SK-N-MC (cell line): ENCODE data around the gene SLC15A1.

Experiments
- EZH2 ChIP-seq: fragments of 200-600 bp; sonication (generic); IDR thresholded peaks from one replicate; pipeline ENCODE4 v1.6.1; 2017; ENCODE audit warnings: antibody characterized with exemption
- FOXP2 ChIP-seq: optimal IDR thresholded peaks from 2 replicates; pipeline ENCODE3; 2011; ENCODE audit warnings: mild to moderate bottlenecking, moderate library complexity; ENCODE audit not compliant: insufficient read depth; ENCODE audit errors: extremely low read length, control extremely low read depth
- POLR2AphosphoS5 ChIP-seq: IDR thresholded peaks from 2 replicates; pipeline ENCODE4 v1.6.1; 2012; ENCODE audit warnings: mild to moderate bottlenecking, low read depth, low read length, borderline replicate concordance

DNA sequence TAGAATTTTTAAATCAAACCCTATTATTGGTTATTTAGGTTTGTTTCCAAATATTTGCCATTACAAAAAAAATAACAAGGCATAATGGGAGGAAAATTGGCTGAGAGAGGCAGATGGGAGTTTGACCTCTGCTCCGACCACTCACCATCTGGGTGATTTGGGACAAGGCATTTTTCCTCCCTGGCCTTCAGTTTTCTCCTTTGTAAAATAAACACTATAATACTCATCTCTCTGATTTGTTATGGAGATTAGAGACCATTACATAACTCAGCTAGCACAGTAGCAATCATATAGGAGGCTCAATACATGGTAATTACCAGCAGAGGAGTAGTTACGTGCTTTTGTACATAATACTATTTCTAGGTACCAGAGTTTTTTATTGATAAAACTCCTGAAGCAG lies 105.4 kb downstream of the SLC15A1 start:
- no peak for TF ChIP-seq FOXP2
- no peak for TF ChIP-seq POLR2AphosphoS5
- no peak for TF ChIP-seq EZH2
